GM13976 (cell line): ENCODE data around the gene SAYSD1.

Experiments used
- DNase-seq: peaks from one replicate; pipeline ENCODE4 v3.0.0; 2012; ENCODE audit warnings: low spot score
- CTCF ChIP-seq: IDR thresholded peaks from 2 replicates; pipeline ENCODE4 v1.5.1; 2012; ENCODE audit warnings: borderline replicate concordance, mild to moderate bottlenecking; ENCODE audit not compliant: insufficient read depth; ENCODE audit errors: extremely low read depth, missing control alignments, control extremely low read depth
- in situ Hi-C: fragments of 300-500 bp; cut with MboI; formaldehyde crosslinking; loops from one replicate; pipeline ENCODE4 v1.12.0; 2022; ENCODE audit warnings: low sequenced_read_pairs, mixed read lengths, inconsistent platforms; ENCODE audit not compliant: unreplicated experiment

The SAYSD1 gene

GRCh38 chr6:39077882-39078594 lies 36.9 kb downstream of the SAYSD1 start:
- peak; percentile 14 for DNase-seq
- TF ChIP-seq CTCF: no peak
- in situ Hi-C loops: no loop called here

GRCh38 chr6:39076623-39077535 lies 38.1 kb downstream of the SAYSD1 start:
- no peak for TF ChIP-seq CTCF
- peak; percentile 35 for DNase-seq
- in situ Hi-C loops: no loop called here

- peak; percentile 16 for DNase-seq
- TF ChIP-seq CTCF: no peak
- in situ Hi-C loops: no loop called here
Measured at GRCh38 chr6:39075807-39076622, 39.0 kb downstream of the SAYSD1 start.

GRCh38 chr6:39075010-39075686 lies 39.8 kb downstream of the SAYSD1 start:
- TF ChIP-seq CTCF: no peak
- peak; percentile 21 for DNase-seq
- in situ Hi-C loops: no loop called here

GRCh38 chr6:39074486-39074885 lies 40.5 kb downstream of the SAYSD1 start:
- no peak for DNase-seq
- TF ChIP-seq CTCF: no peak
- in situ Hi-C loops: no loop called here
